ENCODE data around the gene STARD4.

The STARD4 gene

GRCh38 chr5:111454776-111455175 lies 57.6 kb downstream of the STARD4 start:
- ChIA-PET CTCF (interaction anchor here (0.5 to 0.7 kb wide), 2 partner anchors 24 to 883 kb away, joined by 3 read pairs; no protein-coding TSS in a partner anchor), POLR2A (ENCODE audit: low non-redundant PET) (interaction anchor here (0.6 kb wide), 1 partner anchor 91 kb away, joined by 5 read pairs; no protein-coding TSS in a partner anchor)
- no peak for DNase-seq (ENCODE audit: low spot score)
- TF ChIP-seq CTCF (conservative IDR thresholded peaks at IDR 0.05; ENCODE audit: low read depth), result no peak
- H3K27ac ChIP-seq, result no peak overlapping the region

GRCh38 chr5:111454198-111454622 lies 58.1 kb downstream of the STARD4 start:
- peak; percentile 38 for DNase-seq (ENCODE audit: low spot score)
- TF ChIP-seq CTCF (conservative IDR thresholded peaks at IDR 0.05; ENCODE audit: low read depth), result no peak
- ChIA-PET CTCF (interaction anchor here (0.7 kb wide), 1 partner anchor 884 kb away, joined by 3 read pairs; no protein-coding TSS in a partner anchor), POLR2A (ENCODE audit: low non-redundant PET) (no interaction called here)
- no peak overlapping the region for H3K27ac ChIP-seq

- DNase-seq (ENCODE audit: low spot score), result no peak
- no peak overlapping the region for H3K27ac ChIP-seq
- ChIA-PET POLR2A (ENCODE audit: low non-redundant PET) (no interaction called here), CTCF (interaction anchor here (0.6 kb wide), 1 partner anchor 21 kb away, joined by 4 read pairs; no protein-coding TSS in a partner anchor)
- TF ChIP-seq CTCF (conservative IDR thresholded peaks at IDR 0.05; ENCODE audit: low read depth), result no peak
Observed at GRCh38 chr5:111453747-111454146, 58.6 kb downstream of the STARD4 start.

- CTCF ChIA-PET, result interaction anchor here (0.6 to 0.7 kb wide), 2 partner anchors 21 to 43 kb away, joined by 3 to 4 read pairs; no protein-coding TSS in a partner anchor
- TF ChIP-seq CTCF (conservative IDR thresholded peaks at IDR 0.05; ENCODE audit: low read depth), result no peak
- POLR2A ChIA-PET (ENCODE audit: low non-redundant PET), result no interaction called here
- no peak overlapping the region for H3K27ac ChIP-seq
- DNase-seq (ENCODE audit: low spot score), result no peak
Observed at GRCh38 chr5:111453295-111453694, 59.0 kb downstream of the STARD4 start.

GRCh38 chr5:111447822-111448221 lies 64.5 kb downstream of the STARD4 start:
- CTCF ChIA-PET, result no interaction called here
- no peak overlapping the region for H3K27ac ChIP-seq
- no peak for DNase-seq (ENCODE audit: low spot score)
- POLR2A ChIA-PET (ENCODE audit: low non-redundant PET), result no interaction called here
- TF ChIP-seq CTCF (conservative IDR thresholded peaks at IDR 0.05; ENCODE audit: low read depth), result no peak

GRCh38 chr5:111447099-111447498 lies 65.2 kb downstream of the STARD4 start:
- POLR2A ChIA-PET (ENCODE audit: low non-redundant PET), result no interaction called here
- no peak for DNase-seq (ENCODE audit: low spot score)
- TF ChIP-seq CTCF (conservative IDR thresholded peaks at IDR 0.05; ENCODE audit: low read depth), result no peak
- CTCF ChIA-PET, result no interaction called here
- H3K27ac ChIP-seq, result no peak overlapping the region
